Loucy (cell line): ENCODE measurements around the gene ARHGAP19.

Experiments
- CTCF ChIP-seq: fragments of 200-600 bp; sonication (generic); conservative IDR thresholded peaks from 2 replicates; pipeline ENCODE4 v1.5.1; 2014; ENCODE audit warnings: mild to moderate bottlenecking, antibody characterized with exemption, low read length
- EZH2phosphoT487 ChIP-seq: fragments of 200-600 bp; IDR thresholded peaks from 2 replicates; pipeline ENCODE4 v1.6.1; 2018; ENCODE audit warnings: antibody characterized with exemption, mild to moderate bottlenecking, moderate library complexity, borderline replicate concordance

DNA sequence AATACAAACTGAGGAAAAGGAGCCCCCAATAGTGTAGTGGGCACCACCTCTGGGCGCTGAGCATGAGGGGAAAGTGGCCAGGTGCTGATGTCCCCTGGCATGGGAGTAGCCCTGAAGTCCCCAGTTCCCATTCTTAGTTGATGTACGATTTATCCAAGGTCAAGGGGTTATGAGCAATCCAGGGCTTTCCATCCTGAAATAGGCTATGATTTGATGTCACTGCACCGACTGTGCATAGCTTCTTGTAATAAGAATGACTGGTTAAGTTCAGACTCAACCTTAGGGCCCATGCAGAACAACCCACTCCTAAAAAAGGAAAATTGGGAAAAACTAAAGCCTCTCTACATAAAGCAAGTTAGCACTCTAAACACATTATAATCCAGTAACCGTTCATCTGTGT lies 31.1 kb upstream of the ARHGAP19 start:
- TF ChIP-seq CTCF (no peak), EZH2phosphoT487 (no peak)
